IPS-18a (cell line): Measurements from ENCODE around the gene IFT43.

Experiments used
- H3K27ac ChIP-seq: one replicate; pipeline ENCODE4 v1.5.1; 2013; ENCODE audit warnings: low read length
- H3K27me3 ChIP-seq: one replicate; pipeline ENCODE4 v1.6.1; 2013; ENCODE audit warnings: mild to moderate bottlenecking, low read length; ENCODE audit not compliant: control insufficient read depth, insufficient read depth
- H3K36me3 ChIP-seq: one replicate; pipeline ENCODE4 v1.6.1; 2013; ENCODE audit warnings: low read depth, low read length; ENCODE audit not compliant: control insufficient read depth
- H3K4me1 ChIP-seq: one replicate; pipeline ENCODE4 v1.6.1; 2013; ENCODE audit warnings: low read depth, low read length; ENCODE audit not compliant: control insufficient read depth
- H3K4me3 ChIP-seq: one replicate; pipeline ENCODE4 v1.5.1; 2013; ENCODE audit warnings: low read length
- H3K9ac ChIP-seq: one replicate; pipeline ENCODE4 v1.6.1; 2013; ENCODE audit warnings: mild to moderate bottlenecking, low read length, moderate library complexity
- H3K9me3 ChIP-seq: one replicate; pipeline ENCODE4 v1.6.1; 2013; ENCODE audit warnings: low read depth, low read length; ENCODE audit not compliant: control insufficient read depth

The IFT43 gene

DNA sequence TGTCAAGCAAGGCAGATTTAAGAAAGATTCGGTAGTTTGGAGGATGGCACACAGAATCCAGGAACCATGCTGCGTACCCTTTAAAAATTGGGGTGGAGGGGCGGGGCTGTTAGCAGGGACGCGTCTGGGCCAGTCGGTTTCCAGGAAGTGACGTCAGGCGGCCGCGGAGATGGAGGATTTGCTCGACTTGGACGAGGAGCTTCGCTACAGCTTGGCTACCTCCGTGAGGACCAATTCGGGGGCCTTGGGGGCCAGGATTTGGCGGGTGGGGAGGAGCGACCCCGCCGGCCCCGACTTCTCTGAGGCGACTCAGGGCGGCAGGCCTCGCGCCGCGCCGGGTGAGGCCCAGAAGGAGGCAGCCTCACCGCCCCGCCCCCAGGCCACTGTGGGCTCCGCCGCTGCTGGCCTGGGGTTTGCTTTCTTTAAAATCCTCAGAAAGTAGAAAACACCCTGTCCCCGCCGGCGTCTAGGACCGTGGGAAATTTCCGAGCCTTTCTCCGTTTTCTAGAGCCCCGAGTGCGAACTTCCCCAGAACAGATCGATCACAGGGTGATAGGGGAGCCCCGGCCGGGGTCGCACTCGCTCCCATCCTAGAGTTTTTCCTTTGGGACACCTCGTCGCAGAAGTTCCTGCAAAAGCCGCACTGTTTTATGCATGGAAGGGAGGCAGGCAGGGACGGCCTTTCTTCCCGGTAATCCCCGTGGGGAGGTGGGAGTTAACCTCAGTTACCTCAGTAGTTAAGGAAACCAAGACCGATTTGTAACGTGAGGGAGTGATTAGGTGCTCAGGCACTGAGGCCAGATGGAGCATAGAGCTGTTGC is at the start of gene IFT43:
Gene IFT43 (plus strand): TSS at position 146 of the 821 bp plus-strand sequence. CDS start 24 bp downstream, at position 170.
- H3K27me3 ChIP-seq: peaks cover 28% of the 10 kb centered on the region
- H3K27ac ChIP-seq: no peak within 1 kb of the TSS
- H3K4me1 ChIP-seq: peaks cover 14% of the 10 kb centered on the region
- peak within 1 kb of the TSS; percentile 75 for H3K9ac ChIP-seq
- peak within 1 kb of the TSS; percentile 87 for H3K4me3 ChIP-seq
- H3K9me3 ChIP-seq: no peaks in the 10 kb centered on the region
- no peaks in the 10 kb centered on the region for H3K36me3 ChIP-seq

DNA sequence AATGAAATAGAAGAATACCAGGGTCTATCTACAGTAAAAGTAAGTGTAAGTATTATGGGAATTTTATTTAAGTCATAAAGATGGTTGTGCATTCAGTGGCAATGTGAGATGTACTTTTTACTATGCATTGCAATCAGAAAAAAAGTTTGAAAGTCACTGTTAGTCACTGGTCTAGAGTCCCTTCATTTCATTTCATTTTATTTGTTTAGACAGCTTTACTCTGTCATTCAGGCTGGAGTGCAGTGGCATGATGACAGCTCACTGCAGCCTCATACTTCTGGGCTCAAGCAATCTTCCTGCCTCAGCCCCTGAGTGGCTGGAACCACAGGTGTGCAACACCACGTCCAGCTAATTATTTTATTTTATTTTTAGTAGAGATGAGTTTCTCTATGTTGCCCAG is 46.4 kb upstream of the IFT43 start:
- no peaks in the 10 kb centered on the region for H3K36me3 ChIP-seq
- H3K27me3 ChIP-seq: no peaks in the 10 kb centered on the region
- no peak overlapping the region for H3K9ac ChIP-seq
- H3K9me3 ChIP-seq: no peaks in the 10 kb centered on the region
- H3K27ac ChIP-seq: no peak overlapping the region
- no peaks in the 10 kb centered on the region for H3K4me1 ChIP-seq
- H3K4me3 ChIP-seq: no peak overlapping the region

DNA sequence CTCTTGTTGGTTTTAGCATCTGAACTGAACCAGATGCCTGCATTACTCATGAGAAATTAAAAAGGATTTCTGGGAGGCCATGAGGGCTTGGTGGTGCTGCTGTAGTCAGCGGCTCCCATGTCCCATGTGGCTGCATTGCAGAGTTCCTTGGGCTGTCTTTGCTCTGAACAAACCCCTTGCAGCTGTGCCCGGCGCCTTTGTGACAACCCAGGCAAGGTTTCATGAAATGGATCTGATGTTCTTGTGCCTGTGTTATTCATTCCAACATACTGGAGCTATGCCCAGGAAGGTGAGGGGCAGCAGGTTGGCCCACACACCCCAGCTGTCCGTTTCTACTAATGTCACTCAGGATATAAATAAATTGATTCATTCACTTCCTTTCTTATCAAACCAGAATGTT is 44.5 kb upstream of the IFT43 start:
- no peak overlapping the region for H3K27ac ChIP-seq
- H3K27me3 ChIP-seq: no peaks in the 10 kb centered on the region
- no peaks in the 10 kb centered on the region for H3K36me3 ChIP-seq
- H3K4me1 ChIP-seq: no peaks in the 10 kb centered on the region
- H3K9ac ChIP-seq: no peak overlapping the region
- no peaks in the 10 kb centered on the region for H3K9me3 ChIP-seq
- no peak overlapping the region for H3K4me3 ChIP-seq

DNA sequence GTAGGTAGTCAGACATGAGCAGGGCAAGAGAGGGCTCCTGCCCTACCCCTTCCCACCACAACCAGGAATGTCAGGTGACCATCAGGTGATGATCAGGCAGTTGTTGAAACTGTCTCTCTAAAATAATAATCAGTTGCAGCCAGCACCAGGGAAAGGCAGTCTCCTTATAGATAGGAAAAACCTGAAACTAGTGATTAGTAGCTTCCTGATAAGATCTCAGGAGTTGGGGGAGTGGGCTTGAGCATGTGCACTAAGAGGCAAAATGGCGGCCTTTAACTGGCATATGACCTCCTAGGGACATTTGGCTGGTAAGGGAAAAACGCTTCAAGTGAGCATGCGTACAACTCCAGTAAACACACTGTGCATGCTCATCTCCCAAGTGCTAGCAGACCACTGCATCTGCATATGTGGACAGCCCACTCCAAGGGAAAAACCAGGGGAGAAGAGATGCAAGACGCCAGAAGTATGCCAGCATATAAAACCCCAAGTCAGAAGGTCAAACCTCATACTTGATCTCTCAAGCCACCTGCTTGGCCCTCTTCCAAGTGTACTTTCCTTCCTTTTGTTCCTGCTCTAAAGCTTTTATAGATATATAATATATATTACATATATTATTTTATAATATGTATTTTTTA is 40.8 kb upstream of the IFT43 start:
- Histone ChIP-seq H3K36me3 (no peaks in the 10 kb centered on the region), H3K4me1 (no peaks in the 10 kb centered on the region), H3K27me3 (no peaks in the 10 kb centered on the region), H3K9me3 (no peaks in the 10 kb centered on the region), H3K4me3 (no peak overlapping the region), H3K9ac (no peak overlapping the region), H3K27ac (no peak overlapping the region)

DNA sequence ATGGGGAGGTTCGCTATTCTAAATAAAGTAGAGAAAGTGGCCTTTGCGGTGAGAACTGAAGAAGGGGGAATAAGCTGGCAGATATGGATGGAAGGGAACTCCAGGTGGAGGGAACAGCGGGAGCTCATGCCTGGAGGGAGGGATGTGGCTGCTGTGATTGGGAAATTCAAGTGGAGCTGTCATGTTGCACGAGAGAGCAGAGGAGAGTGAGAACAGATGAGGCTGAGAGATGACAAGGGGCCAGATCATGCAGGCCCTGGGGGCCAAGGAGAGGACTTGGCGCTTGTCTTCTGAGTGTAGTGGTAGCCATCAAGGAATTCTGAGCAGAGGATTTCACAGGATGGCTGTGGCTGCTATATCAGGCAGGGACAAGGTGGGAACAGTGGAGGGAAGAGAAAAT is 38.8 kb upstream of the IFT43 start:
- Histone ChIP-seq H3K36me3 (no peaks in the 10 kb centered on the region), H3K27me3 (no peaks in the 10 kb centered on the region), H3K27ac (no peak overlapping the region), H3K4me3 (no peak overlapping the region), H3K9ac (no peak overlapping the region), H3K9me3 (no peaks in the 10 kb centered on the region), H3K4me1 (no peaks in the 10 kb centered on the region)

DNA sequence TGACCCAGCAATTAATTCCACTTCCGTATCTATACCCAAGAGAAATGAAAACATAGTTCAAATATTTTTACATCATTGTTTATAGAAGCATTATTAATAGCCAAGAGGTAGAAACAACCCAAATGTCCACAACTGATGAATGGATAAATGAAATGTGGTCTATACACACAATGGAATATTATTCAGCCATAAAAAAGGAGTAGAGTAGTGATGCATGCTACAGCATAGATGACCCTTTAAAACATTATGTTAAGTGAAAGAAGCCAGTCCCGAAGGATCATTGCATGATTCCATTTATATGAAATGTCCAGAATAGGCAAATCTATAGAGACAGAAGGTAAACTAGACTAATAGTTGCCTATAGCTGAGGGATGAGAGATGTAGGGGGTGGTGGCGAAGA is 33.1 kb upstream of the IFT43 start:
- H3K9ac ChIP-seq: no peak overlapping the region
- no peaks in the 10 kb centered on the region for H3K27me3 ChIP-seq
- no peaks in the 10 kb centered on the region for H3K9me3 ChIP-seq
- no peak overlapping the region for H3K4me3 ChIP-seq
- no peaks in the 10 kb centered on the region for H3K4me1 ChIP-seq
- H3K36me3 ChIP-seq: no peaks in the 10 kb centered on the region
- H3K27ac ChIP-seq: no peak overlapping the region

DNA sequence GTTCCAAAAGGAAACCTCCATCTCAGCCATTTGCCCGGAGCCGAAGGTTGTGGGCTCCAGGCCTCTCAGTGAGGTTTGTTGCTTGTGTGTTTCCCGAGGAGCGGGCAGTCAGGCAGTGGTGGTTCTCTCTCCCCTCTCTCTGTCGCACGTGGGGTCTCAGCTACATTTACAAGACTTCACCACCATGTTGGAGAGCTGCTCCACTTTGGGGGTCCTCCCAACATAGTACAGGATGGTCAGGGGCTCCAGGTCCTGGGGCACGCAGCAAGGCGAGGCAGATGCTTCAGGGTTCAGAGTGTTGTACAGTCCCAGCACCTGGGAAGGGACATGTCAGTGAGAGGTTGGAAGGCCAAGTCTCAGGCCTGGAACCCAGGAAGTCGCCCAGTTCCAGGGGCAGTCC is 26.5 kb upstream of the IFT43 start:
- Histone ChIP-seq H3K9ac (no peak overlapping the region), H3K9me3 (no peaks in the 10 kb centered on the region), H3K4me3 (no peak overlapping the region), H3K36me3 (no peaks in the 10 kb centered on the region), H3K4me1 (no peaks in the 10 kb centered on the region), H3K27ac (no peak overlapping the region), H3K27me3 (no peaks in the 10 kb centered on the region)

DNA sequence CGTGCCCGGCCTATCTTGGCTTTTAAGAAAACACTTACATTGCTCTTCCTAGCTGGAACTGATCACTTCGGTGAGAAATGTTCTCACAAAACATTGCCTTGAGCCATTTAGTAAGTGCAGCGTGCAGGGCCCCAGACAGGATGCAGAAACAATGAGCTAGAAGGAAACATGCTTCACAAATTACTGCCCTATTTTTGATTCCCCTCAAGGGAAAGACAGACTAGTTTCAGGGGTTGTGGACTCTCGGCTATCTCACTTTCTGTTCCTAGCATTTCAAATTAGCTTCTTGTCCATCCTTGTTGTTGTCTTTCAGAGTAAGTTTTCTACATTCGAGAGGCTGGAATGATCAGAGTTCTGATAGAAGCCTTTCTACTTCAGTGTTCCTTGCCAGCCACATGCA is 25.3 kb upstream of the IFT43 start:
- no peaks in the 10 kb centered on the region for H3K27me3 ChIP-seq
- H3K9ac ChIP-seq: no peak overlapping the region

DNA sequence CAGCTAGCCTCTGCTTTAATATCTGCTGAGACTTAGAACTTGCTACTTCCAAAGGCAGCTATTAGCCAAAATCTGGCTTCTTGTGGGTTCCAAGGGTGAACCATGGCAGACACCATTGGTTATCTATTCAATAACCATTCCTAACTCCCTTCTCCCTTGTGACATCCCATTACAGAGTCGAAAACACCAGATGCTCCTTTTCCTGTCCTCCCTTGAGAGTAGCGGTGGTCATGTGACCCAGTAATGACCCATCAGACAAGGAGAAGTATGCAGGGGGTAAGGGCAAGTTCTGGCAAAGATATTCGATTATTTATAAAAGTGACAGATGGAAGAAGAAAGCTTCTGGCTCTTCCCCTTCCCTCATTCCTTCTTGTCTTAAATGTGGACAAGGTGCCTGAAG is 23.9 kb upstream of the IFT43 start:
- Histone ChIP-seq H3K27ac (no peak overlapping the region), H3K27me3 (no peaks in the 10 kb centered on the region), H3K36me3 (no peaks in the 10 kb centered on the region), H3K4me3 (no peak overlapping the region), H3K9ac (no peak overlapping the region), H3K4me1 (no peaks in the 10 kb centered on the region), H3K9me3 (no peaks in the 10 kb centered on the region)

More for the DNA sequence above, 25.3 kb upstream of the IFT43 start:
- Histone ChIP-seq H3K9me3 (no peaks in the 10 kb centered on the region), H3K4me1 (no peaks in the 10 kb centered on the region), H3K36me3 (no peaks in the 10 kb centered on the region), H3K27ac (no peak overlapping the region), H3K4me3 (no peak overlapping the region)

DNA sequence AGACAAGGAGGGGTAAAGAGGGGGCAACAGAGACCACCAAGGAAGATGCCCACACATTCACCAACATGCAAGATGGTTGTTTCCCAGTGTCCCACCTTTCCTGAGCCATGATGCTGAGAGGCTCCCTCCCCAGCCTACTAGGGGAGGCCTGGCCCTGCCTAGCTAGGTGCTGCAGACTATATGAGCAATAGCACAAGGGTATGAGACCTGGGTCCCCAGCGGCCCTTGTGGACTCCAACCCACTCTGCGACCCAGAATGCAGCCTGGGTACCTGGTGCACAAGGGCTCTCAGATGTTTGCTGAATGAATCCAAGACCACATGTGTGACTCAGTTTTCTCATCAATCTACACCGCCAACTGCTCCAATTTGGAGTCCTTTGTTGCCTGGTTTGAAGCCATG is 17.7 kb upstream of the IFT43 start:
- no peaks in the 10 kb centered on the region for H3K27me3 ChIP-seq
- no peaks in the 10 kb centered on the region for H3K9me3 ChIP-seq
- peaks cover 9% of the 10 kb centered on the region for H3K4me1 ChIP-seq

DNA sequence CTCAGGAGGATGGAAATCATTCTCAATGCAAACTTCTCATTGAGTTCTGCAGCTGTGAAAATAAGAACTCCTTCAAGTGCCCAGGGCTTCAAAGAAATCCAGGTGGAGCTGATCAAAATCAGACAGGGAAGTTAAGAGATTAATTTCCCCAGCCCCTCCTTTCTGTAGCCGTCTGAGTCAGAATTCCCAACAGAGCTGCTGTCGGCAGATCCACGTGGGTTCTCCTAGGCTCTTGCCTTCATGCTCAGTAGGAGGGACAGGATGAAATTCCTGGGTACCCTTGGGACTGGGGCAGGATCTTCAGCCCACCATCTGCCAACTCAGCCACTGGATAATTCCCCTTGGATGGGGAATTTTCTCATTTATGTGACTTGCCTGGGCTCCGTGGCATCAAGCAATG is 17.1 kb upstream of the IFT43 start:
- no peak overlapping the region for H3K9ac ChIP-seq
- H3K27ac ChIP-seq: no peak overlapping the region
- H3K9me3 ChIP-seq: no peaks in the 10 kb centered on the region
- H3K4me3 ChIP-seq: no peak overlapping the region
- H3K27me3 ChIP-seq: no peaks in the 10 kb centered on the region
- H3K4me1 ChIP-seq: peaks cover 9% of the 10 kb centered on the region
- no peaks in the 10 kb centered on the region for H3K36me3 ChIP-seq

More for the DNA sequence above, 17.7 kb upstream of the IFT43 start:
- Histone ChIP-seq H3K9ac (no peak overlapping the region), H3K4me3 (no peak overlapping the region), H3K36me3 (no peaks in the 10 kb centered on the region), H3K27ac (no peak overlapping the region)

DNA sequence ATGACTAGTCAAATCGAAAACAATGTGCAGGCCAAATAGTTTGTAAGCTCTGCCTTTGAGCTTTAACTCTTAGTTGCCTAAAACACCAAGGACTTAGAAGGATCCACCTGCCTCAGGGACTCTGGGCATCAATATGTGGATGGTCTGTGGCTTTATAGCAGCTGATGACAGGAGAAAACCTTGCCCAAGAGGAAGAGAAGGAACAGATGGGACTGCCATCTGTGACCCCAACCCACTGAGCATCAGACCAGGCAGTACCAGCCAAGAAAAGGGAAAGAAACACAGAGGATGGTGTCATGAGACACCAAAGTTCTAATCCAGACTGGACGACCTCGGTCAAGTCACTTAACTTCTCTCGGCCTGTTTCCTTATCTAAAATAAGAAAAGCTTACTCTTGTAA is 16.4 kb upstream of the IFT43 start:
- Histone ChIP-seq H3K4me1 (peaks cover 9% of the 10 kb centered on the region), H3K4me3 (no peak overlapping the region), H3K9ac (no peak overlapping the region), H3K36me3 (no peaks in the 10 kb centered on the region), H3K9me3 (no peaks in the 10 kb centered on the region), H3K27ac (no peak overlapping the region), H3K27me3 (no peaks in the 10 kb centered on the region)
